GM12873 (cell line): ENCODE measurements around the gene CCDC6.

Source experiments
- TF ChIP-seq, protein P1 (sequence below): IDR thresholded peaks from 2 replicates; pipeline ENCODE4 v1.5.1; 2012; ENCODE audit warnings: low read depth, mild to moderate bottlenecking, moderate library complexity, low read length, control low read depth; ENCODE audit not compliant: insufficient read depth; ENCODE audit errors: missing control alignments

Gene CCDC6

DNA sequence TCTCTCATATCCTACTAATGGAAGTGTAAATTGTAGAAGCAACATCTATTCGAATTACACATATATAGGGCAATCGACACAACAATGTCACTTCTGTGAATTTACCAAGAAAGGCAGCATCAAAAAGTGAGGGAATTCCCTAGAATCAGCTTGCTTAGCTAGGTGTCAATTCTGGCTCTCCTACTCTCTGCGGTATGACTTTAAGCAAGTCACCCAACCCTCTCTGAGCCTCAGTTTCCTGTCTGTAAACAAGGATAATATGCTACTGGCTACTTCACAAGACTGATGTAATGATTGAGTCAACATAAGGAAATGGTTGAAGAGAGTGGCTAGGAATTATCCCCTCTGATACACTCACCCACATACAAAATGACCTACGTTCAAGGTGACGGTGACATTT is 19.4 kb downstream of the CCDC6 start:
- TF ChIP-seq, protein P1, sequence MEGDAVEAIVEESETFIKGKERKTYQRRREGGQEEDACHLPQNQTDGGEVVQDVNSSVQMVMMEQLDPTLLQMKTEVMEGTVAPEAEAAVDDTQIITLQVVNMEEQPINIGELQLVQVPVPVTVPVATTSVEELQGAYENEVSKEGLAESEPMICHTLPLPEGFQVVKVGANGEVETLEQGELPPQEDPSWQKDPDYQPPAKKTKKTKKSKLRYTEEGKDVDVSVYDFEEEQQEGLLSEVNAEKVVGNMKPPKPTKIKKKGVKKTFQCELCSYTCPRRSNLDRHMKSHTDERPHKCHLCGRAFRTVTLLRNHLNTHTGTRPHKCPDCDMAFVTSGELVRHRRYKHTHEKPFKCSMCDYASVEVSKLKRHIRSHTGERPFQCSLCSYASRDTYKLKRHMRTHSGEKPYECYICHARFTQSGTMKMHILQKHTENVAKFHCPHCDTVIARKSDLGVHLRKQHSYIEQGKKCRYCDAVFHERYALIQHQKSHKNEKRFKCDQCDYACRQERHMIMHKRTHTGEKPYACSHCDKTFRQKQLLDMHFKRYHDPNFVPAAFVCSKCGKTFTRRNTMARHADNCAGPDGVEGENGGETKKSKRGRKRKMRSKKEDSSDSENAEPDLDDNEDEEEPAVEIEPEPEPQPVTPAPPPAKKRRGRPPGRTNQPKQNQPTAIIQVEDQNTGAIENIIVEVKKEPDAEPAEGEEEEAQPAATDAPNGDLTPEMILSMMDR, result no peak

DNA sequence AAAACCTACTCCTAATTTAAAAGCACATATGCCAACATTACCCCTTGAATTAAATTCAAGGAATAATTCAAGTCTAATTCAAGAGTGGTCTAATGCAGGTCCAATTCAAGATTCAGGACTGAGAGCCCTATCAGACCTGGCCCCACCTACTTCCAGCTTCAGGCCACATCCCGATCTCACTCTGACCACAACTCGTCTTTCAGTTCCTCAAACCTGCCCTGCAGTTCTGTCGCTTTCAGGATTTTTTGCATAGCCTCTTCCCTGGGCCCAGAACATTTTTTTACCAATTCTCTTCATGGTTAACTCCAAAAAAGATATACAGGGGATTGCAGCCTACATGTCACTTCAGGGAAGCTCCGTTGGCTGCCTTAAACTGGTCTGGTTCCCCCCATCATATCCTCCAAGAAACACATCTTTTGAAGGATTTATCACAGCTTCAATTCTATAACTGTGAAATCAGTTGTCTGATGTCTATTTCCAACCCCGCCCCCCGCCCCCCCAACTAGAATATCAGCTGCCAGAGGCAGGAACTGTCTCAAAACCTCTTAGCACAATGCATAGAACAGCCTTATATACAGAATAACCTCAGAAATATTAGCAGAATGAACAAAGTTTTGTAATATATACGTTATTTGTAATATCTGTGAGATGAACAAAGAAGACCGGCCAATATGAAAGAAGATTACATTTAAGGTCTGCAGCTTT is 20.8 kb downstream of the CCDC6 start:
- TF ChIP-seq, protein P1, result no peak

DNA sequence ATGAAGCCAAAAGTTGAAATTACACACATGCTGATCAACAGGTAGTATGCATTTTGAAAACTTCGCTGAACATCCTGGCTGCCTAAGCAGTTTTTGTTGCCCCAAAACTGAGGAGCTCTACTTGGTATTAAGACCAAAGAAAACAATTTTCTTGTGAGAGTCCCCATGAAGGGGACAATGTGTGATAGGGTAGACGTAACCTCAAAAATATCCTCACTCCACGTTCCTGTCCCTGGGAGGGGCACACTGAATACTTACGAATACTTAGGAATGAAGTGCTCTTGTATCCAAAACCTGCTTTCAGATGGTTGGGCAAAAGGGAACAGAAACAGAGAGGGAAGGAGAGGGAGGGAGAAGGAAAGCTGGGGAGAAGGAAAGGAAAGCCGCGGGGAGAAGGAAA is 24.7 kb downstream of the CCDC6 start:
- TF ChIP-seq, protein P1, result no peak

DNA sequence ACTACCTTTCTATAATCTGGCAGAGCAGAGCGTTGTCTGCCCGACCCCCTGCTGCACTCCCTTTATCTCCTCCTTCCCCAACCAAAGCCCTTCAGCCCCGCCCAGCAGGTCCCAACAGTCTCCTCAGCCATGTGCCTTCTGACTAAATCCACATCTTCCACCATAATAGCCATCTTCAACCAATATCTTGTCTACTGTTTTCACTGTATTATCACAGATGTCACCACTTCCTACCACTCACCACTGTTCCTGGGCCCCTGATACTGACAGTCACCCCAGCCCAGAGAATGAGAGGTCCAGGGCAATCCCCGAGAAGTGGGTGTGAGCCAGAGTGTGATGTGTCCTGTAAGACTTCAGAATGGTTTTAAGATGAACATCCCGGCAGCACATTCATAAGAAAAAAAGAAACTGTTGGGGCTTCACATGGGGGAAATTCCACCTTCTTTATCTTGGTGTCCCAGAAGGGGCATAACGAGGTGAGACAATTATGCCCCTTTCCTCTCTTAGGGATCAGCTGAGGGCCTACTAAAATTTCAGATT is 25.3 kb downstream of the CCDC6 start:
- TF ChIP-seq, protein P1, result no peak

DNA sequence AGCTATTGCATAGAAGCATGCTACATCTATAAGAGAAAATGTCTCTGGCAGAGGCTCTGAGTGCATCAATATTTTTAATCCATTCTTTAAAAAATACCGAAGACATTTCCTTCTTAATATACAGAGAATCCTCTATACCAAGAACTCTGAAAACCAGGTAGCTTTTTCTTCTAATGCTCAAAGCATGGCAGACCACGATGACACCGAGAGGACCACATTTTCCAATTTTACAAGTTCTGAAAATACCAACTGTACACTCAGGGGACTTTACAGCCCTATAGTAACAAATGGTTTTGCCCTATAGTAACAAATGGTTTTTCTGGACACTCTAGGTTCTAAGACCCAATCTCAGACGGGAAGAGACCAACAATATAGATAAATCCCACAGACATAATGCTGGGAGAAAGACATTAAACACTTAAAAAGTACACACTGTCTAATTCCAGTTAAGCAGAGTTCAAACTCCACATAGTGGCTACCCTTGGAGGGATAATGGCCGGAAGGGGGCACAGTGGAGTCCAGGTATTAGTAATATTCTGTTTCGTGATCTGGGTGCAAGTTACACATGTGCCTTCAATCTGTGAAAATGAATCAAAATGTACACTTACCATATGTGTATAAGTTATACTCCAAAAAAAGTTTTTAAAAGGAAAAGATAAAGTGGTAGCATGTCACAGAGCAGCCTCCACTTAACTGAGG is 26.2 kb downstream of the CCDC6 start:
- TF ChIP-seq, protein P1, result peak; percentile 56

DNA sequence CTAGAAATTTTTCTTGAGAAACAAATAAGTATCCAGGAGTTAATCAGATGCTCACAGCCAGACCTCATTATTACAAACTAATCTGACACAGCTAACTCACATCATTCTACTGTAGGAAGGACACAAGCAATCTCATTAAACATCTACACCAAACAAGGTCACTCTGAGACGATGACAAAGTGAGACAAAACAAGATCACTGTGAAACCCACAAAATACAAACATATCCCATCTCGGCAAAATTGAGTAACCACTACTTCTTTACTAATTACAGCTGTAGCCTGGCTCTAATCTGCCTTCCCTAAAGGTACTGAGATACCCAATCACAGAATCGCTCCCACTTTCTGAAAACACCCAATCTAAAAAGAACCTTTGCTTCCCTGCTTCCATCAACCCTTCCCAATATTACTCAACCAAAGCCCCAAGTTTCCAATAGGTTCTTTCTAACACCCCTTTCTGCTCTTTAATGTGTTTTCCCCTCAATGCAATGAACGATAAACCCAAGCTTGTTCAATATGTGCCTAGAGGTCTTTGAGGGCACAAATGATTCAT is 26.9 kb downstream of the CCDC6 start:
- TF ChIP-seq, protein P1, result no peak

DNA sequence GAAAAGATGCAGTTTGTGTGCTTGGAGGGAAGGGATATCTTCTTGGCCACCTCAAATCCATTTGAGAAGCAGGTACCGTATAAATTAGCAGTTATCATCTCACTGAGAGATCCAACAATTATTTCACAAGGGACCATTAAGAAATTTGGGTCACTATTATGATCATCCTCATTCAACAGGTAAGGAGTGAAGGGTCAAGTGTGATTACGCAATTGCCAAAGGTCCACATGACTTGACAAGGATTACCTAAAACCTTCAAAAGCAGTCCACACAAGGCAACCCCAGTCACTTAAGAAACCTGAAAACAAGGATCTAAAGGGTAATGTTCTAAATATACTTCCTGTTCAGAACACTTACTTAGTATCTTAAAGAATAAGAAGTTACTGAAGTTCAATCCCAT is 27.4 kb downstream of the CCDC6 start:
- TF ChIP-seq, protein P1, result no peak
